Superior temporal gyrus (tissue), 1 donor: ENCODE results near the gene TUBA3E.
"Not testable (repeated sequence)": the region's sequence is repeated elsewhere in the genome, so short reads cannot be mapped to it uniquely, and the experiment has no call there.

ENCODE experiments used
- DNase-seq: peaks from one replicate; pipeline ENCODE4 v3.0.0-alpha.2; 2016; ENCODE audit errors: extremely low spot score

Gene TUBA3E

GRCh38 chr2:130162486-130162885 is 35.8 kb downstream of the TUBA3E start:
- not testable (repeated sequence) for DNase-seq

GRCh38 chr2:130160838-130161705 is 37.2 kb downstream of the TUBA3E start:
- DNase-seq: not testable (repeated sequence)

- DNase-seq: no peak
Measured at GRCh38 chr2:130160131-130160530, 38.1 kb downstream of the TUBA3E start.

- not testable (repeated sequence) for DNase-seq
Measured at GRCh38 chr2:130159376-130159775, 38.9 kb downstream of the TUBA3E start.

GRCh38 chr2:130158631-130159030 is 39.6 kb downstream of the TUBA3E start:
- no peak for DNase-seq

- not testable (repeated sequence) for DNase-seq
Measured at GRCh38 chr2:130157825-130158514, 40.3 kb downstream of the TUBA3E start.

GRCh38 chr2:130157354-130157753 is 40.9 kb downstream of the TUBA3E start:
- not testable (repeated sequence) for DNase-seq

- DNase-seq: no peak
Measured at GRCh38 chr2:130156624-130157004, 41.6 kb downstream of the TUBA3E start.

GRCh38 chr2:130155956-130156623 is 42.1 kb downstream of the TUBA3E start:
- peak; percentile 42 for DNase-seq

- no peak for DNase-seq
Measured at GRCh38 chr2:130154773-130155765, 43.2 kb downstream of the TUBA3E start.

- not testable (repeated sequence) for DNase-seq
Measured at GRCh38 chr2:130154423-130154770, 43.8 kb downstream of the TUBA3E start.

- not testable (repeated sequence) for DNase-seq
Measured at GRCh38 chr2:130153721-130154422, 44.4 kb downstream of the TUBA3E start.

GRCh38 chr2:130152816-130153595 is 45.2 kb downstream of the TUBA3E start:
- DNase-seq: no peak

- DNase-seq: not testable (repeated sequence)
Measured at GRCh38 chr2:130152136-130152815, 46.0 kb downstream of the TUBA3E start.

- not testable (repeated sequence) for DNase-seq
Measured at GRCh38 chr2:130151145-130151512, 47.1 kb downstream of the TUBA3E start.

GRCh38 chr2:130150181-130151144 is 47.8 kb downstream of the TUBA3E start:
- DNase-seq: no peak

GRCh38 chr2:130148515-130148914 is 49.7 kb downstream of the TUBA3E start:
- not testable (repeated sequence) for DNase-seq

- peak; percentile 20 for DNase-seq
Measured at GRCh38 chr2:130145006-130145414, 53.2 kb downstream of the TUBA3E start, which contains the start of gene CCDC74B. Gene CCDC74B (minus strand): TSS chr2:130145112. CDS start chr2:130144996, 116 bp downstream.
